ENCODE data around the gene PDXK. TPM values are rescaled to one million over a fixed set of nuclear protein-coding genes. Genes with fewer than 3 reads are reported as not detected.

PDXK gene
- total and polyA plus RNA-seq, 2 of the 8 experiments (the other 6 are each of a cell fraction or from before 2014, with no cell fraction given), result 78.0 to 112 TPM

- Histone ChIP-seq H3K23ac (ENCODE audit: insufficient read length) (no peak overlapping the region), H3K4me1 (replicated peaks in 1 of 4; ENCODE audit: control insufficient read depth in 3 of 4, insufficient read depth in 4 of 4, low read length in 3 of 4) (no peaks in the 10 kb centered on the region), H4K5ac (ENCODE audit: insufficient read length, low read depth, low read length) (no peak overlapping the region), H3K27me3 (replicated peaks in 1 of 4; ENCODE audit: control insufficient read depth in 3 of 4, extremely low read depth in 1 of 4, insufficient read depth in 3 of 4, low read length in 3 of 4) (no peaks in the 10 kb centered on the region), H2BK12ac (ENCODE audit: low read depth, low read length) (no peak overlapping the region), H3K4me2 (ENCODE audit: insufficient read depth in 1 of 2, low read depth in 2 of 2, low read length in 2 of 2) (no peak overlapping the region), H3K4me3 (ENCODE audit: extremely low read depth in 1 of 4, insufficient read depth in 2 of 4, low read depth in 3 of 4, low read length in 4 of 4) (no peak overlapping the region), H2BK15ac (ENCODE audit: low read length) (no peak overlapping the region), H3K18ac (ENCODE audit: extremely low read depth, low read length) (no peak overlapping the region), H2BK120ac (replicated peaks; ENCODE audit: low read depth, low read length) (no peak overlapping the region), H2BK5ac (ENCODE audit: low read depth, low read length) (no peak overlapping the region), H2AK5ac (ENCODE audit: low read depth, low read length) (no peak overlapping the region), H3K79me1 (ENCODE audit: low read depth, low read length) (0 out of 2 replicates have a peak, but pooled peaks cover 2% of the 10 kb centered on the region), H2BK20ac (ENCODE audit: low read length) (no peak overlapping the region), H3K27ac (ENCODE audit: low read depth, low read length) (no peak overlapping the region), H3K4ac (replicated peaks; ENCODE audit: insufficient read length, low read depth, low read length) (no peak overlapping the region), H3K14ac (ENCODE audit: insufficient read length) (no peak overlapping the region), H3K36me3 (ENCODE audit: control insufficient read depth in 2 of 4, insufficient read depth in 4 of 4, low read length in 3 of 4) (peaks cover 27 to 87% (median 65%) of the 10 kb centered on the region in 4 experiments; a peak in 7 of 8 replicates), H3K79me2 (ENCODE audit: control insufficient read depth in 1 of 2, insufficient read depth in 2 of 2, low read length in 2 of 2) (no peaks in the 10 kb centered on the region), H2AFZ (ENCODE audit: low read length) (no peak overlapping the region), H4K20me1 (replicated peaks in 1 of 2; ENCODE audit: control insufficient read depth in 1 of 2, insufficient read depth in 2 of 2, low read length in 2 of 2) (peaks cover 2 to 10% of the 10 kb centered on the region in 2 experiments), H3K9ac (replicated peaks in 1 of 4; ENCODE audit: extremely low read depth in 1 of 4, low read depth in 3 of 4, low read length in 3 of 4) (no peak overlapping the region), H3K56ac (replicated peaks; ENCODE audit: insufficient read length, low read depth, low read length) (no peak overlapping the region), H3K9me3 (ENCODE audit: insufficient read depth in 2 of 2, low read depth in 1 of 2, low read length in 1 of 2) (no peaks in the 10 kb centered on the region), H4K8ac (ENCODE audit: extremely low read depth, insufficient read depth, low read length) (no peak overlapping the region), H4K91ac (replicated peaks; ENCODE audit: insufficient read length, low read length) (no peak overlapping the region), H3K23me2 (ENCODE audit: low read depth, low read length) (no peaks in the 10 kb centered on the region)
- WGBS, 2 experiments (ENCODE audit: extremely low coverage in 1 of 2, insufficient coverage in 1 of 2, insufficient read length in 1 of 2, insufficient replicate concordance in 2 of 2, low coverage in 1 of 2, low lambda C conversion rate in 2 of 2, missing lambda C conversion rate in 1 of 2), result 98% methylated on average over 10 of the region's 10 CpGs; no CpG with 5 or more reads in 1 of the 2 experiments
- TF ChIP-seq SIN3A (conservative IDR thresholded peaks at IDR 0.05 in 1 of 2, IDR thresholded peaks at IDR 0.05 in 1 of 2; ENCODE audit: low read depth in 1 of 2, low read length in 2 of 2) (no peak), MAFK (IDR thresholded peaks at IDR 0.05; ENCODE audit: low read depth, low read length) (no peak), BCL11A (IDR thresholded peaks at IDR 0.05; ENCODE audit: low read depth in 2 of 2, low read length in 2 of 2) (no peak), EGR1 (IDR thresholded peaks at IDR 0.05; ENCODE audit: borderline replicate concordance, low read depth, low read length) (no peak), PHF8 (conservative IDR thresholded peaks at IDR 0.05; ENCODE audit: low read depth, low read length) (no peak), SUZ12 (IDR thresholded peaks at IDR 0.05; ENCODE audit: low read length) (no peak), POU5F1 (IDR thresholded peaks at IDR 0.05; ENCODE audit: low read depth, low read length) (no peak), KDM4A (IDR thresholded peaks at IDR 0.05; ENCODE audit: low read depth, low read length, severe bottlenecking) (no peak), GABPA (IDR thresholded peaks at IDR 0.05; ENCODE audit: borderline replicate concordance, insufficient read depth, low read length) (no peak), POLR2A (IDR thresholded peaks at IDR 0.05; ENCODE audit: control extremely low read depth in 1 of 2, low read depth in 2 of 2, low read length in 2 of 2) (no peak), RAD21 (IDR thresholded peaks at IDR 0.05 in 1 of 2, conservative IDR thresholded peaks at IDR 0.05 in 1 of 2; ENCODE audit: low read depth in 2 of 2, low read length in 2 of 2) (no peak)
- FAIRE-seq, result no peak
- no peak for DNase-seq (ENCODE audit: low read depth in 1 of 2, low spot score in 2 of 2)
- ChIA-PET CTCF (ENCODE audit: partially characterized antibody) (interaction anchor here (0.8 to 1.3 kb wide), 2 partner anchors 20 to 37 kb away, joined by 3 to 4 read pairs; no protein-coding TSS in a partner anchor), POLR2A (ENCODE audit: partially characterized antibody) (interaction anchor here (1.0 kb wide), 1 partner anchor 37 kb away, joined by 4 read pairs; no protein-coding TSS in a partner anchor)
Measured at GRCh38 chr21:43691801-43692200, 27.1 kb upstream of the PDXK start.

Measured in H1 (cell line).